DND-41 (cell line): ENCODE results near the gene ARHGAP15.

Experiments
- ATAC-seq: fragments of 200-7000 bp; cut with Tn5 transposase; 3 replicates; pipeline ENCODE4 v1.9.1; 2021; ENCODE audit warnings: low read depth; ENCODE audit not compliant: insufficient read depth
- DNase-seq: peaks from one replicate; pipeline ENCODE4 v3.0.0-alpha.2; 2020
- H2AFZ ChIP-seq: 2 replicates; pipeline ENCODE4 v1.6.0; 2012; ENCODE audit warnings: low read depth, low read length
- H3K27ac ChIP-seq: 2 replicates; pipeline ENCODE4 v1.5.1; 2012; ENCODE audit warnings: low read length, inconsistent platforms
- H3K27me3 ChIP-seq: fragments of 200-600 bp; sonication (generic); 2 replicates; pipeline ENCODE4 v1.6.0; 2012; ENCODE audit warnings: low read length, mild to moderate bottlenecking, inconsistent platforms; ENCODE audit not compliant: insufficient read depth, poor library complexity
- H3K36me3 ChIP-seq: 2 replicates; pipeline ENCODE4 v1.5.1; 2012; ENCODE audit warnings: low read length, inconsistent platforms; ENCODE audit not compliant: insufficient read depth
- H3K4me1 ChIP-seq: 2 replicates; pipeline ENCODE4 v1.5.1; 2012; ENCODE audit warnings: mild to moderate bottlenecking, low read length; ENCODE audit not compliant: insufficient read depth
- H3K4me2 ChIP-seq: 2 replicates; pipeline ENCODE4 v1.6.0; 2012; ENCODE audit warnings: mild to moderate bottlenecking, moderate library complexity, low read length, inconsistent platforms; ENCODE audit not compliant: insufficient read depth
- H3K4me3 ChIP-seq, 2 experiments: fragments of 200-600 bp in 1 of 2; shearing (Covaris generic) in 1 of 2; 2 replicates each; pipeline ENCODE4 v1.5.1; 2012 to 2016; ENCODE audit warnings: inconsistent platforms in 2 of 2, low read length in 2 of 2, mild to moderate bottlenecking in 2 of 2, low read depth in 1 of 2, moderate library complexity in 1 of 2
- H3K79me2 ChIP-seq: 2 replicates; pipeline ENCODE4 v1.6.0; 2012; ENCODE audit warnings: low read length, inconsistent platforms; ENCODE audit not compliant: insufficient read depth
- H3K9ac ChIP-seq: 2 replicates; pipeline ENCODE4 v1.6.0; 2012; ENCODE audit warnings: low read depth, mild to moderate bottlenecking, inconsistent platforms, low read length, moderate library complexity
- H3K9me3 ChIP-seq: 2 replicates; pipeline ENCODE4 v1.5.1; 2012; ENCODE audit warnings: low read length, moderate library complexity, mild to moderate bottlenecking, inconsistent platforms; ENCODE audit not compliant: insufficient read depth, severe bottlenecking
- H4K20me1 ChIP-seq: 2 replicates; pipeline ENCODE4 v1.6.0; 2012; ENCODE audit warnings: low read length; ENCODE audit not compliant: insufficient read depth
- CTCF ChIP-seq: IDR thresholded peaks from 2 replicates; pipeline ENCODE4 v1.5.1; 2012; ENCODE audit warnings: borderline replicate concordance, low read length, moderate library complexity, mild to moderate bottlenecking; ENCODE audit not compliant: poor library complexity, severe bottlenecking; ENCODE audit errors: extremely low read depth
- EZH2 ChIP-seq: IDR thresholded peaks from 3 replicates; pipeline ENCODE4 v1.6.1; 2012; ENCODE audit warnings: borderline replicate concordance, low read depth, mild to moderate bottlenecking, moderate library complexity, low read length, inconsistent platforms; ENCODE audit not compliant: severe bottlenecking

The ARHGAP15 gene

GRCh38 chr2:143550500-143550899 lies 421.3 kb downstream of the ARHGAP15 start:
- Histone ChIP-seq H3K4me3 (no peak overlapping the region), H3K27ac (no peak overlapping the region), H4K20me1 (no peaks in the 10 kb centered on the region), H3K9ac (no peak overlapping the region), H3K9me3 (no peaks in the 10 kb centered on the region), H3K79me2 (no peaks in the 10 kb centered on the region), H3K27me3 (no peaks in the 10 kb centered on the region), H3K36me3 (peaks cover 11% of the 10 kb centered on the region; the same call in 1 of the 2 replicates), H3K4me1 (no peaks in the 10 kb centered on the region), H3K4me2 (no peak overlapping the region), H2AFZ (no peak overlapping the region)
- no peak for TF ChIP-seq EZH2
- no peak for TF ChIP-seq CTCF
- ATAC-seq: no peak
- DNase-seq: no peak

GRCh38 chr2:143551971-143552650 lies 422.9 kb downstream of the ARHGAP15 start:
- Histone ChIP-seq H4K20me1 (no peaks in the 10 kb centered on the region), H3K4me1 (no peaks in the 10 kb centered on the region), H3K4me3 (no peak overlapping the region), H2AFZ (no peak overlapping the region), H3K79me2 (no peaks in the 10 kb centered on the region), H3K27ac (no peak overlapping the region), H3K9me3 (no peaks in the 10 kb centered on the region), H3K27me3 (no peaks in the 10 kb centered on the region), H3K36me3 (peaks cover 22% of the 10 kb centered on the region), H3K4me2 (no peak overlapping the region), H3K9ac (no peak overlapping the region)
- TF ChIP-seq CTCF (no peak), EZH2 (no peak)
- ATAC-seq (no peak), DNase-seq (no peak)

GRCh38 chr2:143553261-143553660 lies 424.0 kb downstream of the ARHGAP15 start:
- H3K9ac ChIP-seq: no peak overlapping the region
- TF ChIP-seq EZH2 (no peak), CTCF (no peak)
- ATAC-seq (peak; percentile 60), DNase-seq (no peak)
- H3K79me2 ChIP-seq: no peaks in the 10 kb centered on the region
- H3K27ac ChIP-seq: no peak overlapping the region
- H3K27me3 ChIP-seq: no peaks in the 10 kb centered on the region
- no peak overlapping the region for H3K4me2 ChIP-seq
- H3K9me3 ChIP-seq: no peaks in the 10 kb centered on the region
- H3K4me3 ChIP-seq: no peak overlapping the region
- H3K4me1 ChIP-seq: no peaks in the 10 kb centered on the region
- H3K36me3 ChIP-seq: peaks cover 33% of the 10 kb centered on the region
- no peak overlapping the region for H2AFZ ChIP-seq
- H4K20me1 ChIP-seq: no peaks in the 10 kb centered on the region

GRCh38 chr2:143558665-143559064 lies 429.4 kb downstream of the ARHGAP15 start:
- Histone ChIP-seq H2AFZ (no peak overlapping the region), H4K20me1 (no peaks in the 10 kb centered on the region), H3K27me3 (no peaks in the 10 kb centered on the region), H3K4me3 (no peak overlapping the region), H3K4me2 (no peak overlapping the region), H3K4me1 (no peaks in the 10 kb centered on the region), H3K9ac (no peak overlapping the region), H3K9me3 (no peaks in the 10 kb centered on the region), H3K36me3 (peaks cover 76% of the 10 kb centered on the region), H3K79me2 (no peaks in the 10 kb centered on the region), H3K27ac (no peak overlapping the region)
- ATAC-seq (no peak), DNase-seq (no peak)
- no peak for TF ChIP-seq EZH2
- no peak for TF ChIP-seq CTCF
